ENCODE data around the gene LDHA. TPM values are rescaled to one million over a fixed set of nuclear protein-coding genes. Genes with fewer than 3 reads are reported as not detected.

Gene LDHA
- total RNA-seq, 2 experiments from 2014 or later = 398 to 1,156 TPM

GRCh38 chr11:18384157-18384641, 10.2 kb upstream of the LDHA start:
- ChIA-PET CTCF (ENCODE audit: unreplicated experiment) (interaction anchor here (0.5 to 1.7 kb wide), 2 partner anchors 12 to 605 kb away, joined by 4 to 5 read pairs; no protein-coding TSS in a partner anchor), POLR2A (interaction anchor here (0.5 to 5.2 kb wide), 8 partner anchors 10 to 142 kb away, joined by 3 to 56 read pairs (median 4); partner anchors contain the start of gene LDHA)
- peak overlapping the region; percentile 11 for H3K27ac ChIP-seq (ENCODE audit: low read depth, low read length, poor library complexity, severe bottlenecking)
- no peaks in the 10 kb centered on the region for H3K79me2 ChIP-seq (ENCODE audit: insufficient read depth, low read depth, low read length)
- H2AFZ ChIP-seq (ENCODE audit: low read length) = peak overlapping the region; percentile 88
- intact Hi-C loops (cut with micrococcal nuclease; ENCODE audit: unreplicated experiment) = no loop called here
- no peaks in the 10 kb centered on the region for H3K9me3 ChIP-seq (ENCODE audit: low read length)
- H3K9me2 ChIP-seq (ENCODE audit: insufficient read depth, low read length) = no peaks in the 10 kb centered on the region
- TF ChIP-seq EZH2phosphoT487 (IDR thresholded peaks at IDR 0.05; ENCODE audit: borderline replicate concordance, low read depth, low read length) (no peak), CTCF (conservative IDR thresholded peaks at IDR 0.05; ENCODE audit: low read length) (no peak)
- H3K4me2 ChIP-seq (ENCODE audit: low read length) = peak overlapping the region; percentile 8; the same call in 1 of the 2 replicates
- no TSS peak for BruUV-seq (replicated peaks)
- no peak overlapping the region for H3K4me3 ChIP-seq (ENCODE audit: low read depth, low read length, poor library complexity, severe bottlenecking)
- peaks cover 14% of the 10 kb centered on the region for H3K4me1 ChIP-seq (ENCODE audit: insufficient read depth, low read length, poor library complexity, severe bottlenecking)
- DNase-seq (ENCODE audit: low spot score) = peak; percentile 45
- no peaks in the 10 kb centered on the region for H3K36me3 ChIP-seq (ENCODE audit: insufficient read depth, low read length)
- H4K20me1 ChIP-seq (ENCODE audit: insufficient read depth, low read length) = no peaks in the 10 kb centered on the region

GRCh38 chr11:18390088-18390487, 4.3 kb upstream of the LDHA start:
- H3K9me3 ChIP-seq (ENCODE audit: low read length) = no peaks in the 10 kb centered on the region
- no peak overlapping the region for H3K27ac ChIP-seq (ENCODE audit: low read depth, low read length, poor library complexity, severe bottlenecking)
- peaks cover 16% of the 10 kb centered on the region for H3K4me1 ChIP-seq (ENCODE audit: insufficient read depth, low read length, poor library complexity, severe bottlenecking)
- H3K4me3 ChIP-seq (ENCODE audit: low read depth, low read length, poor library complexity, severe bottlenecking) = no peak overlapping the region
- peaks cover 7% of the 10 kb centered on the region for H3K36me3 ChIP-seq (ENCODE audit: insufficient read depth, low read length)
- H2AFZ ChIP-seq (ENCODE audit: low read length) = no peak overlapping the region
- DNase-seq (ENCODE audit: low spot score) = no peak
- ChIA-PET CTCF (ENCODE audit: unreplicated experiment) (no interaction called here), POLR2A (interaction anchor here (1.2 kb wide), 1 partner anchor 8 kb away, joined by 8 read pairs; no protein-coding TSS in a partner anchor)
- no peak for TF ChIP-seq CTCF (conservative IDR thresholded peaks at IDR 0.05; ENCODE audit: low read length)
- no peak for TF ChIP-seq EZH2phosphoT487 (IDR thresholded peaks at IDR 0.05; ENCODE audit: borderline replicate concordance, low read depth, low read length)
- no peak overlapping the region for H3K4me2 ChIP-seq (ENCODE audit: low read length)
- BruUV-seq (replicated peaks) = no TSS peak
- H3K79me2 ChIP-seq (ENCODE audit: insufficient read depth, low read depth, low read length) = peaks cover 22% of the 10 kb centered on the region
- no peaks in the 10 kb centered on the region for H4K20me1 ChIP-seq (ENCODE audit: insufficient read depth, low read length)
- no peaks in the 10 kb centered on the region for H3K9me2 ChIP-seq (ENCODE audit: insufficient read depth, low read length)
- intact Hi-C loops (cut with micrococcal nuclease; ENCODE audit: unreplicated experiment) = loop anchor here (10.0 kb wide), 1 partner anchor 275 kb away; no protein-coding TSS in a partner anchor

Measured in OCI-LY7 (cell line).